GM10266 (cell line): Measurements from ENCODE around the gene KRT31.
A peak's percentile ranks its signal among the peaks of the same experiment; 100 is the strongest.

Source experiments
- DNase-seq: peaks from one replicate; pipeline ENCODE4 v3.0.0; 2012; ENCODE audit errors: extremely low spot score
- TF ChIP-seq, protein P1 (sequence below): IDR thresholded peaks from 2 replicates; pipeline ENCODE4 v1.5.1; 2012; ENCODE audit warnings: mild to moderate bottlenecking, low read depth; ENCODE audit not compliant: control insufficient read depth, insufficient read depth; ENCODE audit errors: missing control alignments

Gene KRT31

DNA sequence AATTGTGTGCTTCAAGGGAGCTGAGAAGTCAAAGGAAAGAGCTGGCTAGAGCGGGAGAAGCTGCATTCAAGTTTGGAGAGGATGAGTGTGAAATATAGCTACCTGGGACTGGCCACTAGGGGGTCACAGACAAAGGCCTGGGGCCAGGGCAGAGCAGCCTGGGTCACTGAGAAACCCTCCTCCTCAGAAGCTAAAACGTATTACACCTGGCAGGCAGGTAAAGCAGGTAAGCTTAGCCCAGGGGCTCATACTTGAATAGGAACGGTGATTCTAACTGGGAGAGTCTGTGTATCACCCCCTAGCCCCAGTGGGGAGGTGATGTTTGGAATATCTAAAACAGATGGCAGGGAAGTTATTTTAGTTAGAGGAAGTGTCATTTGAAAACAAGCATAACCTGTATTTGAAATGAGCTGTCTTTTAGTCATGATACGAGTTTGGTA lies 20.2 kb upstream of the KRT31 start:
- peak; percentile 33 for DNase-seq
- TF ChIP-seq, protein P1, sequence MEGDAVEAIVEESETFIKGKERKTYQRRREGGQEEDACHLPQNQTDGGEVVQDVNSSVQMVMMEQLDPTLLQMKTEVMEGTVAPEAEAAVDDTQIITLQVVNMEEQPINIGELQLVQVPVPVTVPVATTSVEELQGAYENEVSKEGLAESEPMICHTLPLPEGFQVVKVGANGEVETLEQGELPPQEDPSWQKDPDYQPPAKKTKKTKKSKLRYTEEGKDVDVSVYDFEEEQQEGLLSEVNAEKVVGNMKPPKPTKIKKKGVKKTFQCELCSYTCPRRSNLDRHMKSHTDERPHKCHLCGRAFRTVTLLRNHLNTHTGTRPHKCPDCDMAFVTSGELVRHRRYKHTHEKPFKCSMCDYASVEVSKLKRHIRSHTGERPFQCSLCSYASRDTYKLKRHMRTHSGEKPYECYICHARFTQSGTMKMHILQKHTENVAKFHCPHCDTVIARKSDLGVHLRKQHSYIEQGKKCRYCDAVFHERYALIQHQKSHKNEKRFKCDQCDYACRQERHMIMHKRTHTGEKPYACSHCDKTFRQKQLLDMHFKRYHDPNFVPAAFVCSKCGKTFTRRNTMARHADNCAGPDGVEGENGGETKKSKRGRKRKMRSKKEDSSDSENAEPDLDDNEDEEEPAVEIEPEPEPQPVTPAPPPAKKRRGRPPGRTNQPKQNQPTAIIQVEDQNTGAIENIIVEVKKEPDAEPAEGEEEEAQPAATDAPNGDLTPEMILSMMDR = peak; percentile 50

DNA sequence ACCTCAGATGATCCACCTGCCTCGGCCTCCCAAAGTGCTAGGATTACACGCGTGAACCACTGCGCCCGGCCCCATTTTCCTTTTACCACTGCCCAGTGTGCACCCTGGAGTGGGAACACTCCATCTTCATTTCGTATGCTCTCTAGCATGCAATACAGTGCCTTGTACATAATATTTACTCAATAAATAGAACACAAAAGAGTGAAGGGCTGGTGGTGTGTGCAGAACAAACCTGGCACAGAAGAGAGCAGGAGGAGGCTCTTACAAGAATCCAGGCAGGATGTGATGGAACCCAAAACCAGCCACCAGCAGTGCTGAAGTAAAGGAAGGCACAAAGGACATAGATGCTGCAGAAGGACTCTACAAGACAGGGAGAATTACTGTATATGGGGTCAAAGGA lies 19.7 kb upstream of the KRT31 start:
- no peak for DNase-seq
- TF ChIP-seq, protein P1 = no peak

DNA sequence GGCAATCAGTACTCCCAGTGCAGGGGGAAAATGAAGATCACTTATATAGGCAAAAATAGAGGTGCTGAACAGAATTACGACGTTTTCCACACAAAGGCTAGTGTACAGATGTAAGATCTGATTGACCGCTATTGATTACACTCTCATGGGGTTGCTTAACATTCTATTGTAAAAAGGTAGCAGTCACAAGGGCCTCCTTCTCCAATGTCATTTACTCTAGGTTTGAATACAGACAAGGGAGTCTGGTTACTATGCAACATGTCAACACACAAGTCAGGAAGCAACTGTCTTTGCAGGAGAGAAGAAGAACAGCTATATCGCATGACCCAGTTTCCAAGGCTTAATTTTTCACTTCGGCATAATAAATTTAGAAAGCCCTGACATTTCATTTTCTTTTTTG lies 19.1 kb upstream of the KRT31 start:
- TF ChIP-seq, protein P1 = no peak
- DNase-seq = no peak

DNA sequence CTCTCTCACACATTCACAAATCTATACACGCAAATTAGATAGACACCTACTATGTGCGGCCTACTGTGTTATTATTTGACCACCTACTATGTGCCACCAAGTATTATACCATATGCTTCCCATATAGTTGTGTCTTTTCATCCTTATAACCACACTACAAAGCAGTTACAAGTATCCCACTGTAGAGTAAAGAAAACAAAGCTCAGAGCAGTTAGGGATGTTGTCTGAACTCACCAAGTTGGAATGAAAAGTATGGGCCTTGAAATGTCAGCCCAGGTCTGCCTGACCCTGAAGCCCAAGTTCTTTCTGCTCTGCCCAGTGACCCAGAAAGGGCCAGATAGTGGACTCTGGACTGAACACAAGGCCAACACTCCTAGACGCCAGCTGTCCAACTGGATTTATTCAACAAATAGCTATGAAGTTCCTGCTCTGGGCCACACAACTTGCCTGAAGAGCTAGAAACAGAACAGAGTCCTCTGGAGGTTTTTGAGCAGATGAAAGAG lies 18.5 kb upstream of the KRT31 start:
- no peak for DNase-seq
- TF ChIP-seq, protein P1 = no peak

DNA sequence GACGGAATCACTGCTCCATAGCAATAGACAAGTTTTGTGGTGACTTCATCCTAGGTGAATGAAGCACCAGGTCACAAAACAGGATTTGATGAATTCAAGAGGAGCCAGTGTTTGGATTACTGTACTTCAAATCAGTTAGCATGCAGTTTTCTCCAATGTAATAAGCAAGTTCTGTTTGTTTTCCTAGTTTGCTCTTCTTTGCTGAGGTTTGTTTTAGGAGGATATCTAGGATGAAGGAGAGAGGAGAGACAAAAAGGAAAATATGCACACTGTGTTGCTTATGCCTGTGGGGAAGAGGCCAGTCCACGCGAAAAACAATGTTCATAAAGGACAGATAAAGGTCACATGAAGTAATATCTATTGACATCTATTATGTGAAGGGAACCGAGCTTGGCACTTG lies 18.0 kb upstream of the KRT31 start:
- TF ChIP-seq, protein P1 = no peak

DNA sequence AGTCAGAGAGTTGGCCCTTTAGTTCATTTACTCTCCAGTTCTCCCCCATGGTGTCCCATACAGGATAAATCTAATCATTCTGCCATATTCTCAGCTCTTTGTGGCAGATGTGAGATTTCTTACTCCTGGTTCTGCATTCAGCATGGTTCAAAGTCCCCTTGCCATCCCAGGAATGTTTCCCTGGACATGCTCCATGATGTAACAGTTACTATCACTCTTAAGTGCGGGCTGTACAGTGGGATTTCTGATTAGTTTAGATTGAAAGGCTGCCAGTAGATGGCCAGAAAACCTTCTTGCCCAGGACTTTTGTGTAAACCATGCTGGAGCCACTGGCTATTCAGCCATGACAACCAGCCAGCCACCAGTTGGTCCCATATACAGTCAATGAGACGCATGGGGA lies 16.6 kb upstream of the KRT31 start:
- TF ChIP-seq, protein P1 = no peak
- DNase-seq = no peak

More for the DNA sequence above, 18.0 kb upstream of the KRT31 start:
- no peak for DNase-seq

DNA sequence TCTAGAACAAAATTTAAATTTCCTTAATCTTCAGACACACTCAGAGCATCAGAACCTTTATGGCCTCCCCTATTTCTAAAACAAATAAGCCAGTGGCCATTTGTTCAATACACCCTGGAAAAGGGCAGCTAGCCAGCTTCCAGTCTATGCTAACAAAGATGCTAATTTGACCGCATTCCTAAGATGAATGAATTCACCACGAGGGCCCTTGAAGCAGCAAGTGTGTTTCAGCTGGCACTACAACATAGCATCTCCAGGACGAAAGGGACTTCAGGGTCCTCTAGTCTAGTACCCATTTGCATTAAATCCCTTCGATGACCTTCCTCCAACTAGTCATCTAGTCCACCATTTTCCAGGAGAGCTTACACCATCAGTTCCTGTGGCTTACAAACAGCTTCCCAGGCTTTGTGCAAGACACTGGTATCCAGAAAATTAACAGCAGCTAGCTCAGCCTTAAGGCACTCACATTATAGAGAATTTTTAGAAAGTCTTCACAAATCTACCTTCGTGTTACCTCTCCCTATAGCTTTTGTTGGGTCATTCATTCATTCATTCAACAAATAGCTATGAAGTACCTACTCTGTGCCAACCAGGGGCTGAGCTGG lies 16.0 kb upstream of the KRT31 start:
- TF ChIP-seq, protein P1 = no peak
- DNase-seq = no peak
